Heart right ventricle (tissue), 16 donors: ENCODE measurements around the gene ERCC2. TPM values are rescaled to one million over a fixed set of nuclear protein-coding genes. Genes with fewer than 3 reads are reported as not detected.

ENCODE experiments used
- ATAC-seq, 8 donors: fragments of 200-7000 bp; cut with Tn5 transposase; one replicate each; pipeline ENCODE4 v1.9.1; 2020; ENCODE audit warnings: mild to moderate bottlenecking in 8 of 8, moderate library complexity in 8 of 8, moderate number of reproducible peaks in 1 of 8
- DNase-seq, 2 donors: peaks; one replicate each; pipeline ENCODE4 v3.0.0-alpha.2; 2020
- H3K27ac ChIP-seq, 10 donors: fragments of 200-600 bp; sonication (generic) in 2 of 10; one replicate each; pipeline versions ENCODE4 v1.5.0 to v1.8.0; 2020 to 2022; ENCODE audit warnings: mild to moderate bottlenecking in 3 of 10
- H3K27me3 ChIP-seq, 7 donors: fragments of 200-600 bp; one replicate each; pipeline ENCODE4 v1.8.0; 2021 to 2022; ENCODE audit warnings: mild to moderate bottlenecking in 2 of 7
- H3K36me3 ChIP-seq, 9 donors: fragments of 200-600 bp; sonication (generic) in 1 of 9; one replicate each; pipeline versions ENCODE4 v1.5.0 to v1.8.0; 2020 to 2022; ENCODE audit warnings: mild to moderate bottlenecking in 2 of 9
- H3K4me1 ChIP-seq, 9 donors: fragments of 200-600 bp; sonication (generic) in 1 of 9; one replicate each; pipeline versions ENCODE4 v1.5.0 to v1.8.0; 2020 to 2022; ENCODE audit warnings: mild to moderate bottlenecking in 4 of 9
- H3K4me3 ChIP-seq, 10 donors: fragments of 200-600 bp; sonication (generic) in 2 of 10; one replicate each; pipeline versions ENCODE4 v1.5.0 to v1.8.0; 2020 to 2022; ENCODE audit warnings: mild to moderate bottlenecking in 7 of 10, moderate library complexity in 2 of 10
- H3K9me3 ChIP-seq, 11 donors: fragments of 200-600 bp in 10 of 11; sonication (generic) in 2 of 11; one replicate each; pipeline versions ENCODE4 v1.5.0 to v1.8.0; 2013 to 2022; ENCODE audit warnings: mild to moderate bottlenecking in 2 of 11, control low read depth in 1 of 11, moderate library complexity in 1 of 11
- WGBS, 2 donors: extraction: QIAGEN DNeasy Blood & Tissue Kit; methylation state at CpG; one replicate each; pipeline ENCODE4 v1.1.7; 2013; ENCODE audit warnings: inconsistent platforms in 1 of 2; 5-methylcytosine and 5-hydroxymethylcytosine counted together
- intact Hi-C, 10 donors: fragments of 100-400 bp; cut with DNase I; formaldehyde crosslinking; loops; one replicate each; pipeline versions ENCODE4 v1.11.1 to v1.14.2; 2022
- polyA plus RNA-seq, 2 donors: library from polyadenylated mRNA; stranded (reverse); fragments of 200-250 nt; gene quantifications; one replicate each; pipeline ENCODE4 v1.2.3, GENCODE V29; 2013
- total RNA-seq, 10 donors: library from RNA; stranded (reverse); fragmentation: NEBNext Ultra II Directional in 3 of 10; extraction: Animal tissue kit (Norgen Biotek cat#: 25700) in 3 of 10; gene quantifications; one replicate each; pipeline versions ENCODE4 v1.2.1 to v1.2.4, GENCODE V29; 2021 to 2023
- TF ChIP-seq, protein P1 (sequence below), 9 donors: fragments of 200-600 bp; sonication (generic) in 2 of 9; IDR thresholded peaks; one replicate each; pipeline versions ENCODE4 v1.5.0 to v1.8.0; 2021 to 2022; ENCODE audit warnings: antibody characterized with exemption in 9 of 9, mild to moderate bottlenecking in 5 of 9, moderate library complexity in 1 of 9
- donor health status: Arrhythmogenic right ventricular cardiomyopathy.
- donor health status: ischemic (EF 13 %, LVEDD 7.1; RV severe dilation, severe dysfunction).
- donor health status: healthy with polysubstance abuse.
- donor health status: DM: no; HTN: yes; CAD: no.
- donor health status: DM: no; HTN: no; CAD: no.
- donor health status: ischemic (EF 25% LVEDD 6.9; RV normal size, moderate dysfunction).
- donor health status: ischemic (EF 25% LVEDD 5.7; RV mildly dilated, moderate dysfunction).
- donor health status: healthy.
- donor health status: DM: yes; HTN: yes; CAD: no.
- donor health status: Ischemic cardiomyopathy.
- donor health status: ischemic (EF 35%, LVEDD 5.7; RV mildly dilated, moderate dysfunction).
- donor health status: nonischemic (EF 11% LVEDD 7.7; RV severe dilation, severe dysfunction).
- donor health status: DM: yes; HTN: yes; CAD: no.
- donor health status: PGD.
- donor health status: ischemic (EF 29% LVEDD 5.4; RV normal size, mild dysfunction).
- donor health status: nonischemic (EF 23%, LVEDD 6.1; RV moderate dilation, normal function).

The ERCC2 gene
- total and polyA plus RNA-seq, 12 donors, result 6.5 to 15.2 (median 13.7) TPM

DNA sequence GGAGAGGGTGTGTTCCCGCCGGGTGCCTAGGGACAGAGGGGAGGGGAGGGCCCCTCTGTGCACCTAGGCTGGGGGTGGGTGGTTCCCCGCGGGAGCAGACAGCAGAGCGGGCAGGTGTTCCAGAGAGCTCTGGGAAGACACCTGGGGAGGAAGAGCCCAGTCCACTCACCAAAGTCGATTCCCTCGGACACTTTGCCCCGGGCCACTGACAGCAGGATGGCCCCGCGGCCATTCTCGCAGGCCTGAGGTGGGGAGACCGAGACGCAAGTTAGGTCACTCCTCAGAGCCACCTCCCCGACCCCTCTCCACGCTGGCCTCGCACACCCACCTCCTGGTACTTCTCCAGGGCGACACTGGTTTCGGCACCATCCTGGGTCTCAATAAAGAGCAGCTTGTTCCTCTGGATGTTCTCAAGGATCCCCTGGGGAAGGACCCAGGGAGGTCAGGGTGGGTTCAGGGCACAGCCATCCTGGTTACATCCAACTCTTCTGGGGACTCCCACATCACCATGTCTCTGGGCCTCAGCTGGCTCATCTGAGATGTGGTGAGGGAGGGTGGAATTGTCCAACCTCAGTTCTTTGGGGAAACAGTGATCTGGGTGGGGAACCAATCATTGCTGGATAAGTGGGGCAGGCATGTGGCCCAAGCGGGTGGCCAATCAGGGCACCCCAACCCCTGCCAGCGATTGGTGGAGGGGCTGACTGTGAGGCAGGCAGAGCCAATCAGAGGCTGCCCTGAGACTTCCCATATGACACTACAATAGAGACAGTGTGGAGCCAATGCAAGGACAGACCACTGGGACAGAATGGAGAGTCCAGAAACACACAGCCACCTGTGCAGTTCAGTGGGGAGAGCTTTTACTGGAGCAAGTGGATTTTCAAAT, 17.2 kb downstream of the ERCC2 start:
- Histone ChIP-seq H3K36me3 (peaks cover 0 to 70% (median 8%) of the 10 kb centered on the region in 9 donors), H3K27ac (no peak overlapping the region), H3K9me3 (no peaks in the 10 kb centered on the region), H3K27me3 (peaks cover 0 to 1% (median 0%) of the 10 kb centered on the region in 7 donors), H3K4me1 (no peaks in the 10 kb centered on the region), H3K4me3 (no peak overlapping the region)
- no peak for ATAC-seq
- intact Hi-C loops, result no loop called here
- DNase-seq, result no peak
- WGBS, 2 donors, result 91 to 93% methylated on average over 20 of the region's 20 CpGs
- TF ChIP-seq, protein P1, sequence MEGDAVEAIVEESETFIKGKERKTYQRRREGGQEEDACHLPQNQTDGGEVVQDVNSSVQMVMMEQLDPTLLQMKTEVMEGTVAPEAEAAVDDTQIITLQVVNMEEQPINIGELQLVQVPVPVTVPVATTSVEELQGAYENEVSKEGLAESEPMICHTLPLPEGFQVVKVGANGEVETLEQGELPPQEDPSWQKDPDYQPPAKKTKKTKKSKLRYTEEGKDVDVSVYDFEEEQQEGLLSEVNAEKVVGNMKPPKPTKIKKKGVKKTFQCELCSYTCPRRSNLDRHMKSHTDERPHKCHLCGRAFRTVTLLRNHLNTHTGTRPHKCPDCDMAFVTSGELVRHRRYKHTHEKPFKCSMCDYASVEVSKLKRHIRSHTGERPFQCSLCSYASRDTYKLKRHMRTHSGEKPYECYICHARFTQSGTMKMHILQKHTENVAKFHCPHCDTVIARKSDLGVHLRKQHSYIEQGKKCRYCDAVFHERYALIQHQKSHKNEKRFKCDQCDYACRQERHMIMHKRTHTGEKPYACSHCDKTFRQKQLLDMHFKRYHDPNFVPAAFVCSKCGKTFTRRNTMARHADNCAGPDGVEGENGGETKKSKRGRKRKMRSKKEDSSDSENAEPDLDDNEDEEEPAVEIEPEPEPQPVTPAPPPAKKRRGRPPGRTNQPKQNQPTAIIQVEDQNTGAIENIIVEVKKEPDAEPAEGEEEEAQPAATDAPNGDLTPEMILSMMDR (IDR thresholded peaks at IDR 0.05), result no peak

DNA sequence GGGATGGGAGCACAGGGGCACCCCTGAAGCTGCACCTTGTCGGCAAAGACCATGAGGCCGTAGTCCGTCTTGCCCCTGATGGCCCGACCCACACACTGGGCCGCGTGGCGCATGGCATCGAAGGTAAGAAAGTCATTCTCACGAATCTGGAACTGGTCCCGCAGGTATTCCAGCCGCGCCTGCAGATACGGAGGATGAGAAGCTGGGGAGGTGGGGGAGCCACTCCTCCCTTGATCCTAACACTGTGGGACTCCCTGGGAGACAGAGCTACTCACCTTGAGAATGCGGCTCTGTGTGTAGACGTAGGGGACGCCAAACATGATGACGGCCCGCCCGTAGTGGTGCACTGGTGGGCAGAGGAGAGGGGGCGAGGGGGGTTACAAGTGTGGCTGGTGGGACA, 17.9 kb downstream of the ERCC2 start:
- Histone ChIP-seq H3K36me3 (peaks cover 0 to 65% (median 8%) of the 10 kb centered on the region in 9 donors), H3K9me3 (no peaks in the 10 kb centered on the region), H3K4me1 (no peaks in the 10 kb centered on the region), H3K27ac (no peak overlapping the region), H3K4me3 (no peak overlapping the region), H3K27me3 (peaks cover 0 to 8% (median 6%) of the 10 kb centered on the region in 7 donors)
- DNase-seq (no peak), ATAC-seq (no peak)
- TF ChIP-seq, protein P1 (IDR thresholded peaks at IDR 0.05), result no peak
- intact Hi-C loops, result no loop called here
- WGBS, 2 donors, result 94 to 95% methylated on average over 20 of the region's 20 CpGs

DNA sequence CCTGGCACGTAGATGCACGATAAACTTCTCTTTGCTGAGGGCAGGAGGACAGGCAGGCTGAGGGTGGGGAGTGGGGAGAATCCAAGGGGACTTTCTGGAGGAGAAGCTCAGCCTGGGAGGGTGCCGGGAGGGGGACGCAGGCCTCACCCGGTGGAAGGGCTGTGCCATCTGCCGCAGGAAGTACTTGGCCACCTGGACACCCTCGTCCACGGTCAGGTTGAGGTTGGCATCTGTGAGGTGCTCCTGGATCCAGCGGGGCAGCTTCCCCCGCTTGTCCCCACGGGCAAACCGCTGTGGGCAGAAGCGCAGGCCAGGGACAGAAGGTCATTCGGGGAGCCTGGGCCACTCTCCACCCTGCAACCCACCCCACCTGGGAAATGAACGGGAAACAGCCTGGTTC, 18.3 kb downstream of the ERCC2 start:
- H3K36me3 ChIP-seq, result peaks cover 0 to 61% (median 8%) of the 10 kb centered on the region in 9 donors
- TF ChIP-seq, protein P1 (IDR thresholded peaks at IDR 0.05), result no peak
- no peak overlapping the region for H3K4me3 ChIP-seq
- H3K27me3 ChIP-seq, result peaks cover 0 to 12% (median 8%) of the 10 kb centered on the region in 7 donors
- no peaks in the 10 kb centered on the region for H3K4me1 ChIP-seq
- no peak overlapping the region for H3K27ac ChIP-seq
- H3K9me3 ChIP-seq, result no peaks in the 10 kb centered on the region
- ATAC-seq (no peak), DNase-seq (no peak)
- intact Hi-C loops, result no loop called here
- 90% methylated on average over 15 of the region's 15 CpGs for WGBS, 2 donors

DNA sequence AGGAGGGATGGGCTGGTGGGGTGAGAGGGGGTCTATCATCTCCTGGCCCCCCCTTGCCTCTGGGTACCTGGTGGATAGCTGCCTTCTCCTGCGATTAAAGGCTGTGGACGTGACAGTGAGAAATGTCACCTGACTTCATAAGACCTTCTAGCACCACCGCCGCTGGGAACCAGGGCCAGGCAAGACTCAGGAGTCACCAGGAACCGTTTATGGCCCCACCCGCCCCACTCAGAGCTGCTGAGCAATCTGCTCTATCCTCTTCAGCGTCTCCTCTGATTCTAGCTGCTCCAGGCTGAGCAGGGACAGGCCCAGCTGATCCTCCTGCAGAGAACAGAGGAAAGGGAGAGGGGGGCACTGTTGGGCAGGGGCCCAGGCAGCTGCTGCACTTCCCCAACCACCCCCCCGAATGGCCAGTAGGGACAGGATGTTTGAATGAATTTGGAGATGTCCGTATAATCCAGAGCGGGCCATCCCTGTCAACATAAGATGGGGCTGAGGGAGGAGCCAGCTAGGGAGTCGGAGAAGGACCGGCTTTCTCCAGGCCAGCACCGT, 18.9 kb downstream of the ERCC2 start:
- no peak for DNase-seq
- H3K27me3 ChIP-seq, result peaks cover 0 to 15% (median 11%) of the 10 kb centered on the region in 7 donors
- ATAC-seq, result no peak
- H3K4me3 ChIP-seq, result no peak overlapping the region
- peaks cover 0 to 55% (median 4%) of the 10 kb centered on the region in 9 donors for H3K36me3 ChIP-seq
- TF ChIP-seq, protein P1 (IDR thresholded peaks at IDR 0.05), result no peak
- no peaks in the 10 kb centered on the region for H3K4me1 ChIP-seq
- 76 to 77% methylated on average over 13 of the region's 13 CpGs for WGBS, 2 donors
- H3K27ac ChIP-seq, result no peak overlapping the region
- intact Hi-C loops, result no loop called here
- H3K9me3 ChIP-seq, result no peaks in the 10 kb centered on the region
